Fibroblast of pulmonary artery (primary cell): ENCODE measurements around the gene TMPRSS4.

ENCODE experiments used
- DNase-seq: peaks from one replicate; pipeline ENCODE4 v3.0.0-alpha.2; 2010; ENCODE audit warnings: low read depth
- H3K4me3 ChIP-seq: replicated peaks from 2 replicates; pipeline ENCODE4 v1.5.1; 2011; ENCODE audit warnings: low read depth, mild to moderate bottlenecking, control low read depth, low read length, moderate library complexity
- TF ChIP-seq, protein P1 (sequence below): IDR thresholded peaks from 2 replicates; pipeline ENCODE4 v1.5.1; 2011; ENCODE audit warnings: mild to moderate bottlenecking, control low read depth, low read length, inconsistent platforms; ENCODE audit errors: missing control alignments

The TMPRSS4 gene

DNA sequence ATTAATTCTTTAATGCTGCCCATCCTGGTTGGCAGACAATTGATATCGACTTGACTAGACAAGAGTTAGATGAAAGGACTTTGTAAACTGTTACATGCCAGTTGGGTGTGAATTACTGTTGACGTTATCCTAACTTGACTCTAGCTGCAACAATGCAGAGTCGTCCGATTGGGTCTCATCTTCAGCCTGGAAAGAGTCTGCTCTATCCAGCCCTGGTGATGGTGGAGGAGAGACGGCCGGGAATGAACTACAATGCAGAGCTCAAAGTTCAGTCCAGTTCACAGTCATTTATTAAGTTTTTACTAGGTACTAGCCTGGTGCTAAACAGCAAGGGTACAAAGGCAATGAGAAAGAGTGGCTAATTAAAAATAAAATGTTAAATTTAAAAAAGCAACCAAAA, 14.8 kb downstream of the TMPRSS4 start:
- DNase-seq, result no peak
- TF ChIP-seq, protein P1, sequence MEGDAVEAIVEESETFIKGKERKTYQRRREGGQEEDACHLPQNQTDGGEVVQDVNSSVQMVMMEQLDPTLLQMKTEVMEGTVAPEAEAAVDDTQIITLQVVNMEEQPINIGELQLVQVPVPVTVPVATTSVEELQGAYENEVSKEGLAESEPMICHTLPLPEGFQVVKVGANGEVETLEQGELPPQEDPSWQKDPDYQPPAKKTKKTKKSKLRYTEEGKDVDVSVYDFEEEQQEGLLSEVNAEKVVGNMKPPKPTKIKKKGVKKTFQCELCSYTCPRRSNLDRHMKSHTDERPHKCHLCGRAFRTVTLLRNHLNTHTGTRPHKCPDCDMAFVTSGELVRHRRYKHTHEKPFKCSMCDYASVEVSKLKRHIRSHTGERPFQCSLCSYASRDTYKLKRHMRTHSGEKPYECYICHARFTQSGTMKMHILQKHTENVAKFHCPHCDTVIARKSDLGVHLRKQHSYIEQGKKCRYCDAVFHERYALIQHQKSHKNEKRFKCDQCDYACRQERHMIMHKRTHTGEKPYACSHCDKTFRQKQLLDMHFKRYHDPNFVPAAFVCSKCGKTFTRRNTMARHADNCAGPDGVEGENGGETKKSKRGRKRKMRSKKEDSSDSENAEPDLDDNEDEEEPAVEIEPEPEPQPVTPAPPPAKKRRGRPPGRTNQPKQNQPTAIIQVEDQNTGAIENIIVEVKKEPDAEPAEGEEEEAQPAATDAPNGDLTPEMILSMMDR, result no peak
- H3K4me3 ChIP-seq, result no peak overlapping the region

DNA sequence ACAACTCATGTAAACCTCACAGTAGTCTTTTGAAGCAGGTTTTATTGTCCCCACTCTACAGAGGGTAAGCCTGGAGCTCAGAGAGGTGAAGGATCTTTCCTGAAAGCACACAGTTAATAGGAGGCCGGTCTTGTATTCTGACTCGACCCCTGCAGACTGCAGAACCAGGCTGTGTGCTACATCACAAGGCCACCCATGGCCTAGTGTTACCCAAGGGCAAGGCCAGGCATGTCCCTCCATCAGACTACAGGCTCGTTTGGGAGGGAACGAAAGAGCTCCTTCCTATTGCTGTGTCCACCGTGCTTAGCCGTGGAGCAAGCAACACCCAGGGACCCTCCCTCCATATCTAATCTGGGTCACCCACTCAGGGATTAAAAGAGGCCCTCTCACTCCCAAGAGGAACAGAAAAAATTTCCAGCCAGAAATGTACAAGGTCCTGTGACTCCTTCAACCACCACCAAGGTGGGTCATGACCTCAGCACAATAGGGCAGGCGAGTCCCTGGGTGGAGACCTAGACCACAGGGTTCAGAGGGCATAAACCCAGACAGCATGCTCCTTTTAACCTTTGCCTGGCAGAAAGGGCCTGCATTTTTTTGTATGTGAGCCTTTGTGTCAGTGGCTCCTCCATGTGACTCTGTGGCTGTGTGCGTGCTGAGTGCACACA, 16.2 kb downstream of the TMPRSS4 start:
- DNase-seq, result no peak
- TF ChIP-seq, protein P1, result no peak
- H3K4me3 ChIP-seq, result no peak overlapping the region

DNA sequence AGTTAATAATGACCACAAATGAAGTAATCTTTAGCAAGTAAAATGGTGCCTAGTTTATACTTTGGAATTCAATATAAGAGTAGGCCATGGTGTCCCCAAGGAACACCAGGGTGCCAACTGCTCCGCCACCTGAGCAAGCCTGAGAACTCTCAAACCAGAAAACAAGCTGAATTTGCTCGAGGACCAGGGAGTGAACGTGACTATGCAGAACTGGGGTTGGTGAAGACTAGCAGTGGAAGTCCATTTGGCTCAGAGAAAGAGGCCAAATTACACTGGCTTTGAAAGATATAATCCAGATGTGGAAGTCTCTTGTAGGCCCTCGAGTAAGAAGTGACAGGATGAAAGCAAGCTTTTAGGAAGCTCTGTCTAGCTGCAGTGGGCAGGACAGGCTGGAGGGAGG, 18.6 kb downstream of the TMPRSS4 start:
- no peak overlapping the region for H3K4me3 ChIP-seq
- TF ChIP-seq, protein P1, result no peak
- DNase-seq, result no peak

DNA sequence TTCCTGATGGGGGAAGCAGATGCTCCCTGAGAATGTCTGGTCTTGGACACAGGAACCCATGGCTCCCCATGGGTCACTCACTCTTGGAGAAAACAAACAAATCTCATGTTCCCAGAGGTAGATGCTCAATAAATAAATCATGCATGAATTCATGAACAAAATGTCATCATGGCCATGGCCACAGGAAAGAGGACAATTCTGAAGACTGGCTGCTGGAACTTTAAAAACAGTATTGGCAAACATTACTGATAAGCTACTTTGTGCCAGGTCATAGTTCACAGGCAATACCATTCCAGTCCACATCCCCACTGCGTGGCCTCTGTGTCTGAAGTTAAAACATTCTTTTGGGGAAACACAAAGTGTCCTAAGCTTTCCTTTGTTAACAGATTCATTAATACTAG, 19.1 kb downstream of the TMPRSS4 start:
- no peak for DNase-seq
- TF ChIP-seq, protein P1, result no peak
- no peak overlapping the region for H3K4me3 ChIP-seq

DNA sequence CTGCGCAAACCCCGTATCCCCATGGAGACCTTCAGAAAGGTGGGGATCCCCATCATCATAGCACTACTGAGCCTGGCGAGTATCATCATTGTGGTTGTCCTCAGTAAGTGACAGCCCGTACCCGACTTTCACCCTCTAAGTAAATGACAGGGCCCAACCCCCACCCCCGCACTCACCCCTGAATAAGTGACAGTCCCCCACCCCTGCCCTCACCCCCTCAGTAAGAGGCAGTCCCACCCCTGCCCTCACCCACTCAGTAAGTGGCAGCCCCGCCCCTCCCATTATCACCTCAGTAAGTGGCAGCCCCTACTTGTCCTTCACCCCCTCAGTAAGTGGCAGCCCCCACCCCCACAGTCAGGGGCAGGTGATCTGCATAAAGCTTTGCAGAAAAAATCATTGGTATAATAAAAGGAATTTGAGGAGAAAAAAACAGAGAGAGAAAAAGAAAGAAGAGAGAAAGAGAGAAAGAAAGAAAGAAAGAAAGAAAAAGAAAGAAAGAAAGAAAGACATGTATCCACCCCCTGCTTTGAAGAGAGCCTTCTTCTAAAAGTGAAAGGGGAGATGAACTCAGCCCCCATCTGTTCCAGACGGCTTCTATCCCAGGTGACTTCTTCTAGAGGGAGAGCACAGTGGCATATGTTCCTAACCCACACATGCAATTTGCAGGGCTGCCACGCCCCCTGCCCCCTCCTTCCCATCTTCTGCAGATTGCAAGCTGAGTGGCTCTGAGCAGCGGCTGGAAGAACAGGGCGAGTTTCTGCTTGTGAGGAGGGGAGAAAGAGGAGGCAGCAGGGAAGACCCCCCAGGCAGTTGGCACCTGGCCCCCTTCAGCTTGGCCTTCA, 22.3 kb downstream of the TMPRSS4 start:
- no peak overlapping the region for H3K4me3 ChIP-seq
- no peak for DNase-seq
- TF ChIP-seq, protein P1, result no peak

DNA sequence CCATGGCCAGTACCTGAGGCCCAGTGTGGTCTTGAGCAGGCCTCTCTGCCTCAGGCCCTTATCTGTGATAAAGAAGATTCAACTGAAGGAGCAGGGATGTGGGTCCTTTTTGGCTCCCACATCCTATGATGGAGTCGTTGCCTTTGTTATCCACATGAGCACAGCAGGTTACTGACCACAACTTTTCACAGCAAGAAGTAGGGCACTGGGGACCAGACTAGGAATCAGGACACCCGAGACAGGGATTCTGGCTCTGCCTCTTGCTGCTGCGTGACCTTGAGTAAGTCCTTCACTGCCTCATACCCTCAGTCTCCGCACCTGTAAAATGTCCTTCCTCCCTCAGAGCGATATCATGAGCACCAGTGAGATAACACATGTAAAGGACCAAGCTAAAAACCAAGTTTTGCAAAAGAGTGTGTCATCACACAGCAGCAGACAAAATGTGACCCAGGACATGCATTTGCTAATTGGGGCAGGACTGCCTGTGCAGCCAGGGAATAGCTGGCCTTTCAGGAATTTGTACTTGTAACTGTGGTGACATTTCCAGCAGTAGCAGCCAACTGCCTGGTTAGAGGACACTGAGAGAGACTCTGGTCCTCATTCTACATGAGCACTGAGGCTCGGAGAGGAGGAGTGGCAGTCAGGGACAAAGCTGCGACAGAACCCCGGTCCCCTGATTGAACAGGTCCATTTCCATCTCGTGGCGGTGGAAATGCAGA, 23.1 kb downstream of the TMPRSS4 start:
- DNase-seq, result no peak
- TF ChIP-seq, protein P1, result no peak
- no peak overlapping the region for H3K4me3 ChIP-seq
